ENCODE results near the gene FBXO36. TPM values are rescaled to one million over a fixed set of nuclear protein-coding genes. Genes with fewer than 3 reads are reported as not detected.

The FBXO36 gene
- total RNA-seq, 1 experiment from 2014 or later: 3.8 TPM

DNA sequence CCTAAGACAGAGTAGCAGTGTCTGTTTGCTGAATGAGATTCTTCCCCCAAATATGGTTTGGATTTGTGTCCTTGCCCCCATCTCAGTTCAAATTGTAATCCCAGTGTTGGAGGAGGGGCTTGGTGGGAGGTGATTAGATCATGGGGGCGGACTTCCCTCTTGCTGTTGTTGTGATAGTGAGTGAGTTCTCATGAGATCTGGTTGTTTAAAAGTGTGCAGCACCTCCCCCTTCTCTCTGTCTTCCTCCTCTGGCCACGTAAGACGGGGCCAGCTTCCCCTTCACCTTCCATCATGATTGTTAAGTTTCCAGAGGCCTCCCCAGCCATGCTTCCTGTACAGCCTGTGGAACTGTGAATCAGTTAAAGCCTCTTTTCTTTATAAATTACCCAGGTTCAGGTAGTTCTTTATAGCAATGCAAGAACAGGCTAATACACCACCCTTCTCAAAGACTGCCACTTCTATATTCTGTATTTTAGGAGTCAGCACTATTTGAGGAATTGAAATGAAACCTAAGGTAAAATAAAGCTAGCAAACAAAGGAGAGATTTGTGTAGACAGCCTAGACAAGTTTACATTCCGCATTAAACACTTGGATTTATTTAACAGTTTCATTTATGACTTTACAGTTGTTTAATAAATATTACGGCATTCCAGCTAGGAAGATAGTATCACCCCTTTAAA, 21.6 kb downstream of the FBXO36 start:
- Histone ChIP-seq H3K4me3 (replicated peaks in 1 of 2; ENCODE audit: low read depth in 1 of 2, low read length in 2 of 2) (no peak overlapping the region), H3K36me3 (ENCODE audit: control insufficient read depth in 1 of 2, insufficient read depth in 2 of 2, low read length in 2 of 2) (no peaks in the 10 kb centered on the region), H3K4me1 (ENCODE audit: control insufficient read depth in 1 of 2, insufficient read depth in 2 of 2, low read length in 2 of 2) (peaks cover 0 to 7% of the 10 kb centered on the region in 2 experiments; a peak in 1 of 4 replicates), H2AFZ (ENCODE audit: low read depth, low read length, poor library complexity, severe bottlenecking) (no peak overlapping the region), H3K9me3 (ENCODE audit: control insufficient read depth in 1 of 2, insufficient read depth in 1 of 2, low read depth in 1 of 2, low read length in 2 of 2) (no peaks in the 10 kb centered on the region), H3K9ac (ENCODE audit: low read length) (no peak overlapping the region), H4K20me1 (ENCODE audit: insufficient read depth) (no peaks in the 10 kb centered on the region), H3K27me3 (ENCODE audit: insufficient read depth, low read length) (no peaks in the 10 kb centered on the region), H3K27ac (ENCODE audit: low read depth, low read length) (no peak overlapping the region), H3K9me2 (ENCODE audit: insufficient read depth) (no peaks in the 10 kb centered on the region), H3K79me2 (ENCODE audit: insufficient read depth, low read length) (no peaks in the 10 kb centered on the region), H3K4me2 (ENCODE audit: low read length) (no peak overlapping the region)
- intact Hi-C loops (cut with micrococcal nuclease): no loop called here
- POLR2A ChIA-PET: no interaction called here
- DNase-seq (ENCODE audit: low read depth, low spot score): no peak
- no TSS peak for BruUV-seq (replicated peaks)
- TF ChIP-seq RAD21 (IDR thresholded peaks at IDR 0.05; ENCODE audit: low read depth) (no peak), YY1 (IDR thresholded peaks at IDR 0.05; ENCODE audit: extremely low read depth, insufficient replicate concordance, low read depth, low read length) (no peak), TCF7L2 (IDR thresholded peaks at IDR 0.05; ENCODE audit: borderline replicate concordance, extremely low read depth, insufficient read depth, insufficient read length) (no peak)
- no peak for ATAC-seq
- RAD21 ChIA-PET (ENCODE audit: low non-redundant PET in 1 of 2, low total read pairs in 2 of 2, uncharacterized antibody in 2 of 2, unreplicated experiment in 2 of 2): no interaction called here
- CTCF ChIA-PET: no interaction called here

DNA sequence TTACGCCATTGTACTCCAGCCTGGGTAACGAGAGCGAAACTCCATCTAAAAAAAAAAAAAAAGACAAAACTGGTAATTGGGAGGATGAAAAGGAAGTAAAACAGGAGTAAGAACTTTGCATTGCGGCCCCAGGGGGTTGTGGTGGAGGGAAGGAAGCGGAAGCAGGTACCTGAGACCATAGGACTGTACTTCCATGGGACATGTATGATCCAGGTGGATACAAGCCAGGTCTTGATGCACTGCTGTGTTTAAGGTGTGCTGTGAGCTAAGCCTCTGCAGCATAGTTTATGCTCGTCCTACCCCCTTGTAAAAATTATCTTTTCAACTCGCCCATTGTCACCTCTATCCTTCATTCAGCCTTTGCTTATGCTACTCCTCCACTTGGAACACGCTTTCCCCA, 23.7 kb downstream of the FBXO36 start:
- H2AFZ ChIP-seq (ENCODE audit: low read depth, low read length, poor library complexity, severe bottlenecking): no peak overlapping the region
- RAD21 ChIA-PET (ENCODE audit: low non-redundant PET in 1 of 2, low total read pairs in 2 of 2, uncharacterized antibody in 2 of 2, unreplicated experiment in 2 of 2): no interaction called here
- no peaks in the 10 kb centered on the region for H3K36me3 ChIP-seq (ENCODE audit: control insufficient read depth in 1 of 2, insufficient read depth in 2 of 2, low read length in 2 of 2)
- H3K4me3 ChIP-seq (replicated peaks in 1 of 2; ENCODE audit: low read depth in 1 of 2, low read length in 2 of 2): no peak overlapping the region
- DNase-seq (ENCODE audit: low read depth, low spot score): no peak
- no TSS peak for BruUV-seq (replicated peaks)
- no peaks in the 10 kb centered on the region for H3K79me2 ChIP-seq (ENCODE audit: insufficient read depth, low read length)
- no peak overlapping the region for H3K9ac ChIP-seq (ENCODE audit: low read length)
- H3K27ac ChIP-seq (ENCODE audit: low read depth, low read length): no peak overlapping the region
- peaks cover 0 to 7% of the 10 kb centered on the region in 2 experiments; a peak in 1 of 4 replicates for H3K4me1 ChIP-seq (ENCODE audit: control insufficient read depth in 1 of 2, insufficient read depth in 2 of 2, low read length in 2 of 2)
- H3K9me2 ChIP-seq (ENCODE audit: insufficient read depth): no peaks in the 10 kb centered on the region
- intact Hi-C loops (cut with micrococcal nuclease): no loop called here
- TF ChIP-seq, protein P1, sequence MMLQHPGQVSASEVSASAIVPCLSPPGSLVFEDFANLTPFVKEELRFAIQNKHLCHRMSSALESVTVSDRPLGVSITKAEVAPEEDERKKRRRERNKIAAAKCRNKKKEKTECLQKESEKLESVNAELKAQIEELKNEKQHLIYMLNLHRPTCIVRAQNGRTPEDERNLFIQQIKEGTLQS (IDR thresholded peaks at IDR 0.05): no peak
- TF ChIP-seq EGR1 (IDR thresholded peaks at IDR 0.05; ENCODE audit: low read depth): no peak
- no peak for TF ChIP-seq SP1 (IDR thresholded peaks at IDR 0.05; ENCODE audit: low read depth)
- TF ChIP-seq ZNF274 (IDR thresholded peaks at IDR 0.05; ENCODE audit: low read depth, low read length): no peak
- TF ChIP-seq POLR2AphosphoS5 (IDR thresholded peaks at IDR 0.05; ENCODE audit: low read depth, low read length): no peak
- TF ChIP-seq SIN3A (IDR thresholded peaks at IDR 0.05; ENCODE audit: low read depth): no peak
- no peak for TF ChIP-seq EZH2phosphoT487 (IDR thresholded peaks at IDR 0.05; ENCODE audit: borderline replicate concordance)
- TF ChIP-seq, protein P2, sequence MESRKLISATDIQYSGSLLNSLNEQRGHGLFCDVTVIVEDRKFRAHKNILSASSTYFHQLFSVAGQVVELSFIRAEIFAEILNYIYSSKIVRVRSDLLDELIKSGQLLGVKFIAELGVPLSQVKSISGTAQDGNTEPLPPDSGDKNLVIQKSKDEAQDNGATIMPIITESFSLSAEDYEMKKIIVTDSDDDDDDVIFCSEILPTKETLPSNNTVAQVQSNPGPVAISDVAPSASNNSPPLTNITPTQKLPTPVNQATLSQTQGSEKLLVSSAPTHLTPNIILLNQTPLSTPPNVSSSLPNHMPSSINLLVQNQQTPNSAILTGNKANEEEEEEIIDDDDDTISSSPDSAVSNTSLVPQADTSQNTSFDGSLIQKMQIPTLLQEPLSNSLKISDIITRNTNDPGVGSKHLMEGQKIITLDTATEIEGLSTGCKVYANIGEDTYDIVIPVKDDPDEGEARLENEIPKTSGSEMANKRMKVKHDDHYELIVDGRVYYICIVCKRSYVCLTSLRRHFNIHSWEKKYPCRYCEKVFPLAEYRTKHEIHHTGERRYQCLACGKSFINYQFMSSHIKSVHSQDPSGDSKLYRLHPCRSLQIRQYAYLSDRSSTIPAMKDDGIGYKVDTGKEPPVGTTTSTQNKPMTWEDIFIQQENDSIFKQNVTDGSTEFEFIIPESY (IDR thresholded peaks at IDR 0.05; ENCODE audit: extremely low read depth, insufficient replicate concordance, low read length): no peak
- no peak for TF ChIP-seq ZFX (IDR thresholded peaks at IDR 0.05)
- TF ChIP-seq, protein P3, sequence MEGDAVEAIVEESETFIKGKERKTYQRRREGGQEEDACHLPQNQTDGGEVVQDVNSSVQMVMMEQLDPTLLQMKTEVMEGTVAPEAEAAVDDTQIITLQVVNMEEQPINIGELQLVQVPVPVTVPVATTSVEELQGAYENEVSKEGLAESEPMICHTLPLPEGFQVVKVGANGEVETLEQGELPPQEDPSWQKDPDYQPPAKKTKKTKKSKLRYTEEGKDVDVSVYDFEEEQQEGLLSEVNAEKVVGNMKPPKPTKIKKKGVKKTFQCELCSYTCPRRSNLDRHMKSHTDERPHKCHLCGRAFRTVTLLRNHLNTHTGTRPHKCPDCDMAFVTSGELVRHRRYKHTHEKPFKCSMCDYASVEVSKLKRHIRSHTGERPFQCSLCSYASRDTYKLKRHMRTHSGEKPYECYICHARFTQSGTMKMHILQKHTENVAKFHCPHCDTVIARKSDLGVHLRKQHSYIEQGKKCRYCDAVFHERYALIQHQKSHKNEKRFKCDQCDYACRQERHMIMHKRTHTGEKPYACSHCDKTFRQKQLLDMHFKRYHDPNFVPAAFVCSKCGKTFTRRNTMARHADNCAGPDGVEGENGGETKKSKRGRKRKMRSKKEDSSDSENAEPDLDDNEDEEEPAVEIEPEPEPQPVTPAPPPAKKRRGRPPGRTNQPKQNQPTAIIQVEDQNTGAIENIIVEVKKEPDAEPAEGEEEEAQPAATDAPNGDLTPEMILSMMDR (IDR thresholded peaks at IDR 0.05 in 2 of 3, conservative IDR thresholded peaks at IDR 0.05 in 1 of 3; ENCODE audit: borderline replicate concordance in 1 of 3, insufficient read depth in 1 of 3, low read depth in 2 of 3, low read length in 2 of 3): no peak
- H3K27me3 ChIP-seq (ENCODE audit: insufficient read depth, low read length): no peaks in the 10 kb centered on the region
- no peak overlapping the region for H3K4me2 ChIP-seq (ENCODE audit: low read length)
- POLR2A ChIA-PET: no interaction called here
- H3K9me3 ChIP-seq (ENCODE audit: control insufficient read depth in 1 of 2, insufficient read depth in 1 of 2, low read depth in 1 of 2, low read length in 2 of 2): no peaks in the 10 kb centered on the region
- CTCF ChIA-PET: no interaction called here
- no peak for ATAC-seq
- no peaks in the 10 kb centered on the region for H4K20me1 ChIP-seq (ENCODE audit: insufficient read depth)

Data from HCT116 (cell line).